Neuronal stem cell (in vitro differentiated cells): ENCODE measurements around the gene SYNDIG1.

Experiments
- DNase-seq: peaks from one replicate; pipeline ENCODE4 v3.0.0-alpha.2; 2013; ENCODE audit warnings: low spot score
- H2AFZ ChIP-seq: one replicate; pipeline ENCODE4 v1.6.1; 2013; ENCODE audit warnings: mild to moderate bottlenecking, low read length, inconsistent platforms
- H2AK5ac ChIP-seq: 2 replicates; pipeline ENCODE4 v1.6.1; 2013; ENCODE audit warnings: low read depth, mild to moderate bottlenecking, inconsistent platforms, low read length, moderate library complexity, mixed read lengths
- H2BK120ac ChIP-seq: 2 replicates; pipeline ENCODE4 v1.6.1; 2013; ENCODE audit warnings: low read depth, mild to moderate bottlenecking, inconsistent platforms, low read length, moderate library complexity, mixed read lengths
- H2BK12ac ChIP-seq: one replicate; pipeline ENCODE4 v1.6.1; 2013; ENCODE audit warnings: low read length, inconsistent platforms
- H2BK15ac ChIP-seq: 2 replicates; pipeline ENCODE4 v1.6.1; 2013; ENCODE audit warnings: mild to moderate bottlenecking, low read length, inconsistent platforms, mixed read lengths
- H2BK5ac ChIP-seq: one replicate; pipeline ENCODE4 v1.6.1; 2013; ENCODE audit warnings: inconsistent platforms, mild to moderate bottlenecking, low read length, moderate library complexity
- H3K14ac ChIP-seq: one replicate; pipeline ENCODE4 v1.6.1; 2013; ENCODE audit warnings: low read length, inconsistent platforms
- H3K18ac ChIP-seq: 2 replicates; pipeline ENCODE4 v1.6.1; 2013; ENCODE audit warnings: low read length, inconsistent platforms
- H3K23ac ChIP-seq: 2 replicates; pipeline ENCODE4 v1.6.1; 2013; ENCODE audit warnings: low read depth, mild to moderate bottlenecking, mixed read lengths, low read length, inconsistent platforms; ENCODE audit not compliant: poor library complexity
- H3K27ac ChIP-seq: replicated peaks from 3 replicates; pipeline ENCODE4 v1.5.1; 2013; ENCODE audit warnings: low read length, inconsistent platforms
- H3K27me3 ChIP-seq, 3 experiments: 2 replicates each; pipeline ENCODE4 v1.6.1; 2013; ENCODE audit warnings: low read length in 3 of 3, mild to moderate bottlenecking in 2 of 3, inconsistent platforms in 1 of 3, low read depth in 1 of 3, mixed read lengths in 1 of 3, moderate library complexity in 1 of 3; ENCODE audit not compliant: control insufficient read depth in 3 of 3, insufficient read depth in 3 of 3
- H3K36me3 ChIP-seq, 2 donors: replicated peaks in 1 of 2; 2 replicates each; pipeline ENCODE4 v1.6.1; 2013; ENCODE audit warnings: low read length in 2 of 2; ENCODE audit not compliant: control insufficient read depth in 2 of 2, insufficient read depth in 2 of 2
- H3K4ac ChIP-seq: 2 replicates; pipeline ENCODE4 v1.6.1; 2013; ENCODE audit warnings: inconsistent platforms, mild to moderate bottlenecking, low read length, moderate library complexity
- H3K4me1 ChIP-seq, 2 donors: 1 replicate in 1 of 2; 2 replicates in 1 of 2; pipeline ENCODE4 v1.6.1; 2013; ENCODE audit warnings: low read length in 2 of 2, low read depth in 1 of 2; ENCODE audit not compliant: control insufficient read depth in 2 of 2, insufficient read depth in 1 of 2
- H3K4me2 ChIP-seq: one replicate; pipeline ENCODE4 v1.6.1; 2013; ENCODE audit warnings: mild to moderate bottlenecking, low read length, inconsistent platforms; ENCODE audit not compliant: insufficient read depth, poor library complexity, severe bottlenecking
- H3K4me3 ChIP-seq, 2 donors: 2 replicates each; pipeline ENCODE4 v1.5.1; 2013; ENCODE audit warnings: low read length in 2 of 2, mild to moderate bottlenecking in 2 of 2, inconsistent platforms in 1 of 2, moderate library complexity in 1 of 2
- H3K79me1 ChIP-seq: one replicate; pipeline ENCODE4 v1.6.1; 2013; ENCODE audit warnings: low read depth, mild to moderate bottlenecking, inconsistent platforms, low read length, moderate library complexity
- H3K9ac ChIP-seq: one replicate; pipeline ENCODE4 v1.6.1; 2013; ENCODE audit warnings: mild to moderate bottlenecking, low read depth, low read length, inconsistent platforms; ENCODE audit not compliant: poor library complexity
- H3K9me3 ChIP-seq, 2 donors: replicated peaks in 1 of 2; 2 replicates each; pipeline versions ENCODE3 to v1.6.1; 2013; ENCODE audit warnings: low read length in 2 of 2, mild to moderate bottlenecking in 2 of 2, inconsistent platforms in 1 of 2, low read depth in 1 of 2, mixed read lengths in 1 of 2, moderate library complexity in 1 of 2; ENCODE audit not compliant: control insufficient read depth in 2 of 2, insufficient read depth in 1 of 2
- H4K8ac ChIP-seq: one replicate; pipeline ENCODE4 v1.6.1; 2013; ENCODE audit warnings: low read depth, mild to moderate bottlenecking, inconsistent platforms, low read length, moderate library complexity
- H4K91ac ChIP-seq: one replicate; pipeline ENCODE4 v1.6.1; 2013; ENCODE audit warnings: low read length, low read depth, mild to moderate bottlenecking, inconsistent platforms; ENCODE audit not compliant: poor library complexity
- WGBS, 2 donors: extraction: QIAGEN DNeasy Blood & Tissue Kit; methylation state at CpG; one replicate each; pipeline ENCODE4 v1.1.7; 2013; ENCODE audit warnings: missing lambda C conversion rate in 2 of 2, mixed read lengths in 1 of 2; ENCODE audit not compliant: insufficient read length in 2 of 2, insufficient replicate concordance in 1 of 2; ENCODE audit errors: extremely low coverage in 2 of 2; 5-methylcytosine and 5-hydroxymethylcytosine counted together

The SYNDIG1 gene

DNA sequence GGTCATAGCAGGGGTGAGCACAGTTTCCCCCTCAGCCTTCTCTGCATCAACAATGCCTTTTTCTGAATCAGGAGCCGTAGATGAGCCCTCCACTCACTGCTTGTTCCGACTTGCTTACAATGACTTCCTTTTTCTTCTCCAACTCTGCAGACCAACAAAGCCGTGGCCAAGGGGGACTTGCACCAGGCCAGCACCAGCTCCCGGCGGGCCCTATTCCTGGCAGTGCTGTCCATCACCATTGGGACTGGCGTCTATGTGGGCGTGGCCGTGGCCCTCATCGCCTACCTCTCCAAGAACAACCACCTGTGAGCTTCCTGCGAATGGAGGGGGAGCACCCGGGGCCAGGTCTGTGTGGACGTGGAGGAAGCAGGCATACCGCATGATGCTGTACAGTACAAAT, 195.8 kb downstream of the SYNDIG1 start:
- Histone ChIP-seq H2BK15ac (no peak overlapping the region), H3K23ac (no peak overlapping the region), H3K27ac (no peak overlapping the region), H3K27me3 (no peaks in the 10 kb centered on the region), H3K4ac (peak overlapping the region; percentile 26), H2AFZ (no peak overlapping the region), H4K91ac (no peak overlapping the region), H2AK5ac (no peak overlapping the region), H3K14ac (no peak overlapping the region), H3K79me1 (no peaks in the 10 kb centered on the region), H2BK12ac (no peak overlapping the region), H3K4me3 (no peak overlapping the region), H3K4me2 (no peak overlapping the region), H2BK5ac (no peak overlapping the region), H3K9ac (no peak overlapping the region), H3K18ac (no peak overlapping the region), H3K4me1 (peaks cover 0 to 5% of the 10 kb centered on the region in 2 donors), H4K8ac (no peak overlapping the region), H3K36me3 (no peaks in the 10 kb centered on the region), H2BK120ac (no peak overlapping the region), H3K9me3 (no peaks in the 10 kb centered on the region)
- WGBS, 2 donors: no CpG with 5 or more reads among the region's 13 CpGs
- no peak for DNase-seq

DNA sequence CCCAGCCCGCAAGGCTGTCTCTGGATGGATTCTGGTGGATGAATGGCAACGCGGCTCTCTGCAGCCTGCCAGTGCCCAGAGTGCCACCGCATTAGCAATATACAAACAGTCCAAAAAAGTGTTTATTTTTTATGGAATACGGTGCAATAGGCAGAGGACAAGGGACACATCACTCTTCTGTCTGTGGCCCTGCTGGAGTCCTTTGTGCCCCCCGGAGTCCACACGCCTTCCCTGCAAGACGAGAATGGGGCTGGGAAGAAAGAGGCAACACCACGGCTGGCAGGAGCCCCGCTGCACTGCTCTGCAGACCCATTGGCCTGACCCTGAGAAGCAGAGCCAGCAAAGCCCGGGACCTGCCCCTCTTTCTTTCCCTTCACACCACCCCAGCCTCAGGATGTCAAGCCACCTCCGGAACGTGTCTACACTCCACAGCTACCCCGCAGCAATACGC, 196.3 kb downstream of the SYNDIG1 start:
- H3K9me3 ChIP-seq: no peaks in the 10 kb centered on the region

DNA sequence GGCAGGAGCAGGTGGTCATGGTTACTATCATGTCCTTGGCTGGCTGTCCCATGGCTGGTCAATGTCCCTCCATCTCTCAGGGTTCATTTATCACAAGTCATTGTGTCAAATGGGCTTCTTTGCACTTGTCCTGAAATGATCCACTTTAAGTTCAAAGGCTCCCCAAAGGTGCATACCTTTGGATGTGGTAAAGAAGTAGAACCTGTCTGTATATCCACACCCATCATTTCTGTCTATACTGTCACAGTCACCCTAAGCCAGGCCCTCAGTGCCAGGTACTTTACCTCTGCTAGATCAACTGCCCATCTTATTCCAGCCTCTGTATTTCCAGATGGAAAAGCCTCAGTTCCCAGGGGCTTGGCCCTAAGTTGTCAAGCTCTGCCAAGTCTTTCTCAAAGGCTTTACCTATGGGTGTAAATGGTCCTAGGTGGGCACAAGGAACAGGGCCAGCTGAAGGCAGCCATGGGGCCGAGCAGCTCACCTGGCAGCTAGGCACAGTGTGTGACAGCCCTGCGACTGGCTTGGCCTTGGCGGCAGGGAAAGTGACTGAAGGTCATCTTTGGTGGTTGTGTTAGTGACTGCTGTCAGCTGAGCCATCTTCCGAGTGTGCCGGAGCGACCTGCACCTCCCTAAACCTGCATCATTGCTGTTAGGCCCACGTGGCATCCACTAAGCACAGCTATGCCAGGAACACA, 198.4 kb downstream of the SYNDIG1 start:
- H2BK15ac ChIP-seq: no peak overlapping the region
- no peak overlapping the region for H3K4me3 ChIP-seq
- H3K27me3 ChIP-seq: no peaks in the 10 kb centered on the region
- no peak overlapping the region for H2AFZ ChIP-seq
- H3K4ac ChIP-seq: no peak overlapping the region
- H3K9me3 ChIP-seq: no peaks in the 10 kb centered on the region
- peak overlapping the region; percentile 4 for H4K8ac ChIP-seq
- no CpG with 5 or more reads among the region's 7 CpGs for WGBS, 2 donors
- H3K4me2 ChIP-seq: no peak overlapping the region
- H2AK5ac ChIP-seq: no peak overlapping the region
- peaks cover 0 to 6% of the 10 kb centered on the region in 2 donors for H3K4me1 ChIP-seq
- H4K91ac ChIP-seq: no peak overlapping the region
- no peak overlapping the region for H3K14ac ChIP-seq
- peak overlapping the region; percentile 48 for H3K18ac ChIP-seq
- no peak overlapping the region for H3K23ac ChIP-seq
- no peak overlapping the region for H3K27ac ChIP-seq
- H3K79me1 ChIP-seq: no peaks in the 10 kb centered on the region
- no peak overlapping the region for H3K9ac ChIP-seq
- no peak overlapping the region for H2BK12ac ChIP-seq
- no peak for DNase-seq
- no peak overlapping the region for H2BK120ac ChIP-seq
- no peak overlapping the region for H2BK5ac ChIP-seq
- H3K36me3 ChIP-seq: no peaks in the 10 kb centered on the region

More for the DNA sequence above, 196.3 kb downstream of the SYNDIG1 start:
- no CpG with 5 or more reads among the region's 15 CpGs for WGBS, 2 donors
- DNase-seq: no peak
- H3K27me3 ChIP-seq: no peaks in the 10 kb centered on the region
- no peak overlapping the region for H2BK120ac ChIP-seq
- H3K4ac ChIP-seq: no peak overlapping the region
- no peak overlapping the region for H4K8ac ChIP-seq
- H3K9ac ChIP-seq: no peak overlapping the region
- H3K27ac ChIP-seq: no peak overlapping the region
- H3K36me3 ChIP-seq: no peaks in the 10 kb centered on the region
- no peak overlapping the region for H2BK15ac ChIP-seq
- peaks cover 0 to 5% of the 10 kb centered on the region in 2 donors for H3K4me1 ChIP-seq
- no peak overlapping the region for H3K23ac ChIP-seq
- H3K18ac ChIP-seq: peak overlapping the region; percentile 19
- H2BK12ac ChIP-seq: no peak overlapping the region
- H3K4me3 ChIP-seq: no peak overlapping the region
- H2AK5ac ChIP-seq: no peak overlapping the region
- H2BK5ac ChIP-seq: no peak overlapping the region
- no peaks in the 10 kb centered on the region for H3K79me1 ChIP-seq
- H3K14ac ChIP-seq: no peak overlapping the region
- no peak overlapping the region for H2AFZ ChIP-seq
- no peak overlapping the region for H3K4me2 ChIP-seq
- no peak overlapping the region for H4K91ac ChIP-seq

DNA sequence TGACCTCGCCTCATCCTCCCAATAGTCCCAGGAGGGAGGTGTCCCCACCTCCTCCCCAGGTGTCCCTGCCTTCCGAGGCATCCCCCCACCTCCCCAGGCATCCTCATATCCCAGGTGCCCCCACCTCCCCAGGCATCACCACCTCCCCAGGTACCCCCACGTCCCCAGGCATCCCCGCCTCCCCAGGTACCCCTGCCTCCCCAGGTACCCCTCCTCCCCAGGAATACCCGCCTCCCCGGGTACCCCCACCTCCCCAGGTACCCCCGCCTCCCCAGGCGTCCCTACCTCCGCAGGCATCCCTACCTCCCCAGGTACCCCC, 198.9 kb downstream of the SYNDIG1 start:
- Histone ChIP-seq H3K79me1 (no peaks in the 10 kb centered on the region), H3K9me3 (no peaks in the 10 kb centered on the region), H4K91ac (no peak overlapping the region), H3K27me3 (no peaks in the 10 kb centered on the region), H3K27ac (no peak overlapping the region), H3K14ac (no peak overlapping the region), H2AFZ (no peak overlapping the region), H2BK12ac (no peak overlapping the region), H3K23ac (no peak overlapping the region), H3K4me3 (no peak overlapping the region), H3K4me2 (no peak overlapping the region), H3K9ac (no peak overlapping the region), H3K36me3 (no peaks in the 10 kb centered on the region), H2AK5ac (no peak overlapping the region), H3K4ac (no peak overlapping the region), H2BK5ac (no peak overlapping the region), H3K18ac (no peak overlapping the region), H4K8ac (no peak overlapping the region), H3K4me1 (peaks cover 0 to 6% of the 10 kb centered on the region in 2 donors), H2BK15ac (no peak overlapping the region), H2BK120ac (no peak overlapping the region)
- no CpG with 5 or more reads among the region's 9 CpGs for WGBS, 2 donors
- no peak for DNase-seq
